Pericardium fibroblast (primary cell): ENCODE results near the gene CD1E. TPM values are rescaled to one million over a fixed set of nuclear protein-coding genes. Genes with fewer than 3 reads are reported as not detected.

Source experiments
- total RNA-seq: library from RNA; depleted of rRNA; stranded (reverse); fragments of >200 nt; gene quantifications from 2 replicates; pipeline ENCODE4 v1.2.3, GENCODE V29; 2015

The CD1E gene
- total RNA-seq, result not detected in 2 replicates

GRCh38 chr1:158353303-158354075, at the start of gene CD1E:
CD1E (plus strand) TSS chr1:158353894; CDS start chr1:158353989, 95 bp downstream.

GRCh38 chr1:158331481-158332150, 22.1 kb upstream of the CD1E start, which contains the start of gene CD1B:
CD1B (minus strand) TSS chr1:158331531; CDS start chr1:158331423, 108 bp downstream.

GRCh38 chr1:158398818-158399514, 45.3 kb downstream of the CD1E start, which contains the start of gene OR10T2:
OR10T2 (minus strand) TSS chr1:158399466; CDS start chr1:158399466, 0 bp downstream.

Other genes starting within 250 kb of the CD1E start
- gene CD1D, start 173.0 kb upstream of the CD1E start, total RNA-seq, result 1.7 and 12.5 TPM in 2 replicates
- not detected in 2 replicates for gene CD1A, start 99.5 kb upstream of the CD1E start, total RNA-seq
- not detected in 2 replicates for gene CD1C, start 64.0 kb upstream of the CD1E start, total RNA-seq
- not detected in 2 replicates for gene CD1B, start 22.4 kb upstream of the CD1E start, total RNA-seq
- not detected in 2 replicates for gene OR10T2, start 45.6 kb downstream of the CD1E start, total RNA-seq
- not detected in 2 replicates for gene OR10K2, start 72.3 kb downstream of the CD1E start, total RNA-seq
- gene OR10K1, start 107.9 kb downstream of the CD1E start, total RNA-seq, result not detected in 2 replicates
- not detected in 2 replicates for gene OR10R2, start 118.3 kb downstream of the CD1E start, total RNA-seq
- not detected in 2 replicates for gene OR6Y1, start 200.5 kb downstream of the CD1E start, total RNA-seq
- gene OR6P1, start 216.7 kb downstream of the CD1E start, total RNA-seq, result not detected in 2 replicates
- not detected in 2 replicates for gene OR10X1, start 226.0 kb downstream of the CD1E start, total RNA-seq